H1 (cell line): ENCODE measurements around the gene LTO1. TPM values are rescaled to one million over a fixed set of nuclear protein-coding genes. Genes with fewer than 3 reads are reported as not detected.
A peak's percentile ranks its signal among the peaks of the same experiment; 100 is the strongest.

Experiments used
- CTCF ChIA-PET: fragments of 300-600 bp; sonication (Branson Sonifier 250); formaldehyde crosslinking; loops from one replicate; lab custom pipeline; 2021; ENCODE audit not compliant: partially characterized antibody; lab: Charles Lee
- POLR2A ChIA-PET: fragments of 300-600 bp; sonication (Branson Sonifier 250); formaldehyde crosslinking; loops from one replicate; lab custom pipeline; 2021; ENCODE audit warnings: inconsistent platforms; ENCODE audit not compliant: partially characterized antibody; lab: Charles Lee
- DNase-seq, 2 experiments: peaks; one replicate each; pipeline versions ENCODE4 v3.0.0 to v3.0.0-alpha.2; 2010 to 2022; ENCODE audit warnings: low spot score in 2 of 2, low read depth in 1 of 2, mixed read lengths in 1 of 2
- FAIRE-seq: peaks from 2 replicates; lab custom pipeline; 2011; peaks lifted over from hg19 to GRCh38; lab: Jason Lieb, UNC
- H2AFZ ChIP-seq: 2 replicates; pipeline ENCODE4 v1.8.1; 2012; ENCODE audit warnings: low read length, inconsistent platforms
- H2AK5ac ChIP-seq: 2 replicates; pipeline ENCODE4 v1.6.1; 2013; ENCODE audit warnings: low read depth, low read length
- H2BK120ac ChIP-seq: replicated peaks from 2 replicates; pipeline ENCODE3; 2013; ENCODE audit warnings: low read depth, low read length, inconsistent platforms
- H2BK12ac ChIP-seq: 2 replicates; pipeline ENCODE4 v1.6.1; 2013; ENCODE audit warnings: low read depth, low read length
- H2BK15ac ChIP-seq: 2 replicates; pipeline ENCODE4 v1.6.1; 2013; ENCODE audit warnings: low read length
- H2BK20ac ChIP-seq: 2 replicates; pipeline ENCODE4 v1.6.1; 2013; ENCODE audit warnings: low read length
- H2BK5ac ChIP-seq: 2 replicates; pipeline ENCODE4 v1.6.1; 2013; ENCODE audit warnings: low read depth, low read length
- H3K14ac ChIP-seq: 2 replicates; pipeline ENCODE4 v1.6.1; 2013; ENCODE audit warnings: inconsistent platforms; ENCODE audit not compliant: insufficient read length
- H3K18ac ChIP-seq: 2 replicates; pipeline ENCODE4 v1.6.1; 2013; ENCODE audit warnings: low read length; ENCODE audit errors: extremely low read depth
- H3K23ac ChIP-seq: 2 replicates; pipeline ENCODE4 v1.6.1; 2013; ENCODE audit warnings: inconsistent platforms; ENCODE audit not compliant: insufficient read length
- H3K23me2 ChIP-seq: 2 replicates; pipeline ENCODE4 v1.6.1; 2013; ENCODE audit warnings: low read depth, low read length
- H3K27ac ChIP-seq: 2 replicates; pipeline ENCODE4 v1.6.1; 2011; ENCODE audit warnings: low read depth, low read length, inconsistent platforms
- H3K27me3 ChIP-seq, 4 experiments: replicated peaks in 1 of 4; 1 replicate in 1 of 4; 2 replicates in 3 of 4; pipeline versions ENCODE4 v1.6.1 to v1.8.1; 2011 to 2013; ENCODE audit warnings: low read length in 3 of 4, mild to moderate bottlenecking in 3 of 4, inconsistent platforms in 2 of 4, mixed read lengths in 2 of 4, moderate library complexity in 1 of 4; ENCODE audit not compliant: control insufficient read depth in 3 of 4, insufficient read depth in 3 of 4; ENCODE audit errors: extremely low read depth in 1 of 4
- H3K36me3 ChIP-seq, 4 experiments: 2 replicates each; pipeline versions ENCODE4 v1.6.1 to v1.8.1; 2011 to 2013; ENCODE audit warnings: mild to moderate bottlenecking in 4 of 4, low read length in 3 of 4, moderate library complexity in 2 of 4, control low read depth in 1 of 4, inconsistent platforms in 1 of 4; ENCODE audit not compliant: insufficient read depth in 4 of 4, control insufficient read depth in 2 of 4
- H3K4ac ChIP-seq: replicated peaks from 2 replicates; pipeline ENCODE3; 2013; ENCODE audit warnings: low read length, low read depth, mixed read lengths, inconsistent platforms; ENCODE audit not compliant: insufficient read length
- H3K4me1 ChIP-seq, 4 experiments: replicated peaks in 1 of 4; 1 replicate in 1 of 4; 2 replicates in 3 of 4; pipeline versions ENCODE4 v1.6.1 to v1.8.1; 2011 to 2013; ENCODE audit warnings: low read length in 3 of 4, inconsistent platforms in 2 of 4, mixed read lengths in 1 of 4; ENCODE audit not compliant: insufficient read depth in 4 of 4, control insufficient read depth in 3 of 4
- H3K4me2 ChIP-seq, 2 experiments: 2 replicates each; pipeline versions ENCODE4 v1.6.1 to v1.8.1; 2011 to 2013; ENCODE audit warnings: low read depth in 2 of 2, low read length in 2 of 2, control low read depth in 1 of 2, inconsistent platforms in 1 of 2, mild to moderate bottlenecking in 1 of 2; ENCODE audit not compliant: insufficient read depth in 1 of 2
- H3K4me3 ChIP-seq, 4 experiments: fragments of 200-600, 300-600 bp in 1 of 4; sonication (generic), shearing (Covaris generic), sonication (Bioruptor Twin) in 1 of 4; 2 replicates each; pipeline versions ENCODE4 v1.5.1 to v1.8.1; 2011 to 2016; ENCODE audit warnings: low read length in 4 of 4, low read depth in 3 of 4, control low read depth in 2 of 4, inconsistent platforms in 2 of 4, mild to moderate bottlenecking in 2 of 4, mixed read lengths in 1 of 4, moderate library complexity in 1 of 4; ENCODE audit not compliant: insufficient read depth in 2 of 4; ENCODE audit errors: extremely low read depth in 1 of 4
- H3K56ac ChIP-seq: replicated peaks from 2 replicates; pipeline ENCODE3; 2013; ENCODE audit warnings: low read depth, mild to moderate bottlenecking, mixed read lengths, low read length, inconsistent platforms; ENCODE audit not compliant: insufficient read length
- H3K79me1 ChIP-seq: 2 replicates; pipeline ENCODE4 v1.6.1; 2013; ENCODE audit warnings: low read depth, low read length, control low read depth
- H3K79me2 ChIP-seq, 2 experiments: 2 replicates each; pipeline versions ENCODE4 v1.6.1 to v1.8.1; 2012 to 2013; ENCODE audit warnings: low read length in 2 of 2, mild to moderate bottlenecking in 2 of 2, inconsistent platforms in 1 of 2; ENCODE audit not compliant: insufficient read depth in 2 of 2, control insufficient read depth in 1 of 2
- H3K9ac ChIP-seq, 4 experiments: replicated peaks in 1 of 4; 1 replicate in 1 of 4; 2 replicates in 3 of 4; pipeline versions ENCODE4 v1.6.1 to v1.8.1; 2011 to 2013; ENCODE audit warnings: low read depth in 3 of 4, low read length in 3 of 4, control low read depth in 2 of 4, mild to moderate bottlenecking in 2 of 4, moderate library complexity in 2 of 4, inconsistent platforms in 1 of 4; ENCODE audit errors: extremely low read depth in 1 of 4
- H3K9me3 ChIP-seq, 2 experiments: 2 replicates each; pipeline versions ENCODE4 v1.6.1 to v1.8.1; 2012 to 2013; ENCODE audit warnings: mild to moderate bottlenecking in 2 of 2, moderate library complexity in 2 of 2, control low read depth in 1 of 2, inconsistent platforms in 1 of 2, low read depth in 1 of 2, low read length in 1 of 2, mixed read lengths in 1 of 2; ENCODE audit not compliant: insufficient read depth in 2 of 2
- H4K20me1 ChIP-seq, 2 experiments: replicated peaks in 1 of 2; 2 replicates each; pipeline versions ENCODE3 to v1.8.1; 2011 to 2013; ENCODE audit warnings: inconsistent platforms in 2 of 2, low read length in 2 of 2, mild to moderate bottlenecking in 1 of 2; ENCODE audit not compliant: insufficient read depth in 2 of 2, control insufficient read depth in 1 of 2
- H4K5ac ChIP-seq: 2 replicates; pipeline ENCODE4 v1.6.1; 2013; ENCODE audit warnings: low read length, low read depth, mixed read lengths, inconsistent platforms; ENCODE audit not compliant: insufficient read length
- H4K8ac ChIP-seq: 2 replicates; pipeline ENCODE4 v1.8.0; 2013; ENCODE audit warnings: mild to moderate bottlenecking, moderate library complexity, low read length, inconsistent platforms; ENCODE audit not compliant: insufficient read depth; ENCODE audit errors: extremely low read depth
- H4K91ac ChIP-seq: replicated peaks from 2 replicates; pipeline ENCODE3; 2013; ENCODE audit warnings: low read length, mixed read lengths, inconsistent platforms; ENCODE audit not compliant: insufficient read length
- ASH2L ChIP-seq: fragments of 200-600, 300-600 bp; sonication (generic); IDR thresholded peaks from one replicate; pipeline ENCODE4 v1.7.1; 2017; ENCODE audit warnings: low read length
- NANOG ChIP-seq: IDR thresholded peaks from 2 replicates; pipeline ENCODE4 v1.6.1; 2011; ENCODE audit warnings: low read length, low read depth, mild to moderate bottlenecking, inconsistent platforms; ENCODE audit not compliant: insufficient read depth, poor library complexity, severe bottlenecking
- POLR2AphosphoS5 ChIP-seq: IDR thresholded peaks from 2 replicates; pipeline ENCODE4 v1.6.1; 2011; ENCODE audit warnings: low read depth, low read length
- TAF7 ChIP-seq: optimal IDR thresholded peaks from 2 replicates; pipeline ENCODE3; 2011; ENCODE audit warnings: low read depth, mild to moderate bottlenecking, inconsistent platforms, low read length, moderate library complexity, borderline replicate concordance
- WGBS, 2 experiments: shearing (Covaris generic) in 1 of 2; methylation state at CpG; one replicate each; pipeline versions ENCODE4 v1.1.6 to v1.1.7; 2013 to 2015; ENCODE audit warnings: low lambda C conversion rate in 2 of 2, mixed read lengths in 2 of 2, inconsistent platforms in 1 of 2, low coverage in 1 of 2, missing lambda C conversion rate in 1 of 2; ENCODE audit not compliant: insufficient replicate concordance in 2 of 2, insufficient coverage in 1 of 2, insufficient read length in 1 of 2; ENCODE audit errors: extremely low coverage in 1 of 2, missing lambda C conversion rate in 1 of 2; 5-methylcytosine and 5-hydroxymethylcytosine counted together
- polyA plus RNA-seq, 7 experiments: library from polyadenylated mRNA; depleted of rRNA in 3 of 7; stranded (reverse) in 5 of 7; unstranded in 2 of 7; fragments of >200 nt in 5 of 7; fragments of 200-250 nt in 2 of 7; gene quantifications; 1 replicate in 5 of 7; 2 replicates in 1 of 7; 4 replicates in 1 of 7; pipeline versions ENCODE4 v1.2.1 to v1.2.3, GENCODE V29; 2011 to 2013; ENCODE audit warnings: missing spikeins in 2 of 7, mixed read lengths in 2 of 7
- total RNA-seq: library from RNA; stranded (reverse); fragmentation: NEBNext Ultra II Directional; extraction: Animal tissue kit (Norgen Biotek cat#: 25700); gene quantifications from 2 replicates; pipeline ENCODE4 v1.2.1, GENCODE V29; 2021

Gene LTO1
- total and polyA plus RNA-seq, 2 of the 8 experiments (the other 6 are each of a cell fraction or from before 2014, with no cell fraction given): 15.4 to 21.3 TPM

GRCh38 chr11:69647761-69648497 lies 27.2 kb downstream of the LTO1 start:
- Histone ChIP-seq H3K36me3 (peaks cover 43 to 89% (median 64%) of the 10 kb centered on the region in 4 experiments), H4K8ac (peak overlapping the region; percentile 74; the same call in 1 of the 2 replicates), H3K14ac (no peak overlapping the region), H2BK12ac (no peak overlapping the region), H3K27ac (no peak overlapping the region), H4K20me1 (peaks cover 24 to 35% of the 10 kb centered on the region in 2 experiments), H3K56ac (no peak overlapping the region), H3K9ac (no peak overlapping the region; a peak in 1 of 7 replicates), H2BK120ac (no peak overlapping the region), H3K27me3 (no peaks in the 10 kb centered on the region), H3K79me2 (peaks cover 0 to 23% of the 10 kb centered on the region in 2 experiments; a peak in 2 of 4 replicates), H3K4me2 (no peak overlapping the region), H3K4me1 (peaks cover 0 to 9% (median 5%) of the 10 kb centered on the region in 4 experiments; a peak in 4 of 7 replicates), H3K79me1 (peaks cover 7% of the 10 kb centered on the region), H4K5ac (no peak overlapping the region), H3K9me3 (no peaks in the 10 kb centered on the region), H4K91ac (no peak overlapping the region), H3K23ac (no peak overlapping the region), H2BK15ac (no peak overlapping the region), H3K4ac (no peak overlapping the region), H3K4me3 (no peak overlapping the region), H2BK5ac (peak overlapping the region; percentile 12; the same call in 1 of the 2 replicates), H2BK20ac (no peak overlapping the region), H2AK5ac (no peak overlapping the region), H2AFZ (no peak overlapping the region), H3K18ac (no peak overlapping the region), H3K23me2 (peaks cover 1% of the 10 kb centered on the region; the same call in 1 of the 2 replicates)
- ChIA-PET CTCF (interaction anchor here (0.5 to 1.7 kb wide), 2 partner anchors 13 to 162 kb away, joined by 3 to 5 read pairs; no protein-coding TSS in a partner anchor), POLR2A (interaction anchor here (0.9 to 13.2 kb wide), 6 partner anchors 8 to 57 kb away, joined by 3 to 197 read pairs (median 3); no protein-coding TSS in a partner anchor)
- WGBS, 2 experiments: 93% methylated on average over 26 of the region's 28 CpGs; no CpG with 5 or more reads in 1 of the 2 experiments
- DNase-seq: no peak
- FAIRE-seq: no peak
- TF ChIP-seq ASH2L (no peak), NANOG (no peak), TAF7 (no peak), POLR2AphosphoS5 (peak; percentile 47; the same call in 1 of the 2 replicates)
